Activated CD4-positive, alpha-beta T cell treated with anti-CD3 and anti-CD28 coated beads for 24 hours (primary cell): Measurements from ENCODE around the gene MOV10L1.
"Not testable (repeated sequence)": the region's sequence is repeated elsewhere in the genome, so short reads cannot be mapped to it uniquely, and the experiment has no call there.

ENCODE experiments used
- DNase-seq, 2 donors: peaks; one replicate each; pipeline ENCODE4 v3.0.0-alpha.2; 2020; ENCODE audit warnings: low read depth in 2 of 2

MOV10L1 gene

DNA sequence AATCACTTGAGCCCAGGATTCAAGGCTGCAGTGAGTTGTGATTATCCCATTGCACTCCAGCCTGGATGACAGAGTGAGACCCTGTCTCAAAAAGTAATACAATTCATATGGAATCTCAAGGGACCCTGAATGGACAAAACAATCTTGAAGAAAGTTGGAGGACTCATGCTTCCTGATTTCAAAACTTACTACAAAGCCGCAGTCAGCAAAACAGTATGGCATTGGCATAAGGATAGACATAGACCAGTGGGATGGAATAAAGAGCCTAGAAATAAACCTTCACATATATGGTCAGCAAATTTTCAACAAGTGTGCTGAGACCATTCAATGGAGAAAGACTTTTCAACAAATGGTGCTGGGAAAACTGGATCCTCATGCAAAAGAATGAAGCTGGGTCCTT lies 113.5 kb downstream of the MOV10L1 start:
- DNase-seq: no peak

DNA sequence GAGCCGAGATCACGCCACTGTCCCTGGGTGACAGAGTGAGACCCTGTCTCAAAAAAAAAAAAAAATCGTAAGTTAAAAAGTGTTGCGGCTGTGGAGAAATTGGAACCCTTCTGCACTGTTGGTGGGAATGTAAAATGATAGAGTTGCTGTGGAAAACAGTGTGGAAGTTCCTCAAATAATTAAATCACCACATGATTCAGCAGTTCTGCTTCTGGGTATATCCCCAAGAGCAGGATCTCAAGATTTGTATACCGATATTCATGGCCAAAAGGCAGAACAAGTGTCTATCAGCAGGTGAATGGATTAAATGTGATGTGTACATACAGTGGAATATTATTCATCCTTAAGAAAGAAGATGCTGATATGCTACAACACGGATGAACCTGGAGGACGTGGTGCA lies 114.8 kb downstream of the MOV10L1 start:
- DNase-seq: no peak

DNA sequence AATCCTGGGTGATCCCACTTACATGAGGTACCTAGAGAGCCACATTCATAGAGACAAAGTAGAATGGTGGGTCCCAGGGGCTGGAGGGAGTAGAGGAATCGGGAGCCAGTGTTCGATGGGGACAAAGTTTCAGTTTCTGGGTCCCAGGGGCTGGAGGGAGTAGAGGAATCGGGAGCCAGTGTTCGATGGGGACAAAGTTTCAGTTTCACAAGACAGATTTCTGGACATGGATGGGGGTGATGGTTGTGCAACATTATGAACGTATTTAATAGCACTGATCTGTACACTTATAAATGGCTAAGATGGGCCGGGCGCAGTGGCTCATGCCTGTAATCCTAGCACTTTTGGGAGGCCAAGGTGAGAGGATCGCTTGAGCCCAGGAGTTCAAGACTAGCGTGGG lies 115.2 kb downstream of the MOV10L1 start:
- DNase-seq: not testable (repeated sequence)

DNA sequence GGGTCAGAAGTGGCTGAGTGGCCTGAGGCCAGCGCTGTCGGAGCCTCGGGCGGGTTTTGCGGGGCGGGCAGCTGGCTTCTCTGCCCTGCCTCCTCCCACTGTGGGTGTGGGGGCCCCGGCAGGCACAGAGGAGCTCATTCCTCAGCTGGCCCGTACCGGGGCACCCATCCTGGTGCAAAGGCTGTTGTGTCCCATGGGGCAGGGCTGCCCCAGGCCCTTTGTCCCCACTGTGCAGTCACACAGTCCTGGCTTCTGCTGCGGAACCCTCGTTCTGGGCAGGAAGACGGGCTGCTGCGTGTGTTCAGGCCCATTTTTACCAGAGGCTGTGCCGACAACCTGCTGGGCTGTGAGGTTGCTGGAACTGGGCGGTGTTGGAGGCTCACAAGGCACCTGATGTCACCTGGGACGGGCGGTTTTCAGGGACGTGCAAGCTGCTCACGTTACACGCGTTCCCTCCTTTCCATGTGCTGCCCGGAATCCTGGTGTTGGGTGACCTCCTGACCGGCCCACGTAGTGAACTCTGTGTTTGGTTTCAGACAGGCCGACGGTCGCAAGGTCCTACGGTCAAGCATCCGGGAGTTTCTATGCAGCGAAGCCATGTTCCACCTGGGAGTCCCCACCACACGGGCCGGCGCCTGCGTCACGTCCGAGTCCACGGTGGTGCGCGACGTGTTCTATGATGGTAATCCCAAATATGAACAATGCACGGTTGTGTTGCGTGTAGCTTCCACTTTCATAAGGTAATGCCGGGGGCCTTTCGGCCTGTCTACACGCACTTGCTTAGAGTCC lies 116.2 kb downstream of the MOV10L1 start:
- no peak for DNase-seq

DNA sequence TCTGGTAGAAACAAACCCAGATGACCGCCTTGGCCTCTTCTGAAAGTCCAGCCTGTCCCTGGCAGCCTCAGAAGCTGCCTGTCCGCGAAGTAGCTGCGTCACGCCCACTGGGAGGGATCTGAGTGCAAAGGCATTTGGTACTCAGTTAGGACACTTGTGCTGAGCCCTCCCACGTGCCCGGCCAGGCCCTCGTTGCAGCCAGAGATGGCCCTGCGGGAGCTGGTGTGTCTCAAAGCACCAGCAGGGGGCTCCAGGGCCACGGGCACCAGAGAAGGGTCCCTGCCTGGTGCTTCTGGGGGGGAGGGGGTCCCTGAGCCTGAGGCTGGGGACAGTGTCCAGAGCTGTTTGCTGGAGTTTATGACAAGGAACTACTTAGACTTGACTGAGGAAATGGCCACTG lies 116.8 kb downstream of the MOV10L1 start:
- no peak for DNase-seq

DNA sequence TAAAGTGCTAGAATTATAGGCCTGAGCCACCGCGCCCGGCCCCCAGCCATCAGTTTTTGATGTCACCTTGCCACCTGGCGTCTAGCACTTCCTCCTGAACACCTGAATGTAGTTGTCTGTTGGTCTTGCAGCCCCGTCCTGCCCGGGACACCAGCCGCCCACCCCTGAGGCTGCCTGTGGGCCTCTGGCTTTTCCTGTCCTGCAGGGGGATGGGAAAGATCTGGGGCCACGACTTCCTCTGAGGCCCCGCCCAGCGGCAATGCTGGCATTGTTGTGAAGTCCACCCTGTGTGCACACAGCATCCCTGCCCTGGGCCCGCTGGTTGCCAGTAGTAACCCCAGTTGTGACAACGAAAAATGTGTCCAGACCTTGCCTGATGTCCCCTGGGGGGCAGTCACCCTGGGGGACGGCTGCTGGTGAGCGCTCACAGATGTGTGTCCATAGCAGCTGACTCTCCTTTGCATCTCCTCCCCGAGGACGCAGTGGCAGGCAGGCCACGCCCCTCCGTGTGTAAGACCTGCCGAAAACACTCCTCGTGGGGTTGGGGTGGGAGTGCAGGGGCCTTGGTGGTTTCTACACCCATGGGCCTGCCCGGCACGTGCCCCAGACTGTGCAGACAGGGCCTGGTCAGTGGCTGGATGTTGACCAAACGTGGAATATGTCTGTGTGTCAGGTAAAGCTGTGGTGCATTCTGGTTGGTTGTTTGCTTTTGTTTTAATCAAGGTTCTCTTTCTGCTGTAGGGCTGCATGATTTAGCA lies 117.8 kb downstream of the MOV10L1 start:
- DNase-seq: no peak

DNA sequence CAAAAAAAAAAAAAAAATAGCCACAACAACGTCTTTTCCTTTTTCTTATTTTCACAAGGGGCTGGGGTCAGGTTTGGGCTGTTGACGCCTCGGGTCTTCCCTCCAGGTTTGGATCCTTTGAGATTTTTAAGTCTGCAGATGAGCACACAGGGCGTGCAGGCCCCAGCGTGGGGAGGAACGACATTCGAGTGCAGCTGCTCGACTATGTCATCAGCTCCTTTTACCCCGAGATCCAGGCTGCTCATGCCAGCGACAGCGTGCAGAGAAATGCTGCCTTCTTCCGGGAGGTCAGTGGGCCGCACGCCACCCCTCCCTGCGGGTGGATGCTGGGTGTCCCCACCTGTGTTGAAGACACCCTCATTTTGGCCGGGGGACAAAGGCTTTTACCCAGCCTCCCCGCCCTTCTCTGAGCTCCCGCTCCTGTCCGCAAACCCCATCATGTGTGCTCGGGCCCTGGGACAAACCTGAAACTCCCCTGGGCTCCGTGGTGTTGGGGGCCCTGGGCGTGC lies 118.7 kb downstream of the MOV10L1 start:
- no peak for DNase-seq

DNA sequence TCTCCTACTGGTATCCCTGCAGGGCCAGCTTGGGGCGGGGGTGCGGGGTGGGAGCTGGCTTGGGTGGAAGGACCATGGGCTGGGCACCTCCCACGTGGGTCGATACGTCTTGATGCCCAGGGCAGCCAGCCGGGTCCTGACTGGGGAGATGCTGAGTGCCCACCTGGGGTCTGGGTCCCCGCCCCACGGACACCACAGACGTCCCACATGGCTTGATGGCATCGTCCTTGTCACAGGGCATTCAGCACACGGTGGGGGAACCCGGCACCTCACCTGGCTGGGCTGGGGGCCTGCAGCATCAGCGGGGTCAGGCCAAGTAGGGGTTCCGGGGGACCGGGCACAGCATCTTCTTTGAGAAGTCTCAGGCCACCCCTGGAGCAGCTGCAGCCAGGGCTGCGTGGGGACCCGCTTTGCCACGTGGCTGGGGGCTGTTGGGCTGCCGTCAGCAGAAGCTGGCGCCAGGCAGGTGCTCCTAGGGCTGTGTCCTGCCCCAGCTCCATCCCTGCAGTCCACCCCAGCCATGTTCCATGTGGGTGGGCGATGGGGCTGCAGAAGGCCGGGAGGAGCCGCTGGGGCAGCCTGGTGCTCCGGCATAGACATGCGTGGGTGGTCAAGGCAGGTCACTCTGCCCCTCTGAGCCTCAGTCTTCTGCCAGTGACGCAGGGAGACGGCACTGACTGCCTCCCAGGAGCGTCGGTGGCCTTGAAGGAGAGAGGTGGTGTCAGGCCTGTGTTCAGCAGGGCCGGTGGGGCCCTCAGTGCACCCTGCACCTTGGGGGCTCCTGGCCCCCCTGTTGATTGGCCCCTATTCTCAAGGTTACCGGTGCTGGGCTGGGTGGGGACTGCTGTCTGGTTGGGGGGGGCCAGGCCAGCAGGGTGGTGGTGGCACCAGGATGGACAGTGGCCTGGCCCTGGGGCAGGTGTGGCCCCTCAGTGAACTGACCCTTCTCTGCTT lies 119.4 kb downstream of the MOV10L1 start:
- no peak for DNase-seq

DNA sequence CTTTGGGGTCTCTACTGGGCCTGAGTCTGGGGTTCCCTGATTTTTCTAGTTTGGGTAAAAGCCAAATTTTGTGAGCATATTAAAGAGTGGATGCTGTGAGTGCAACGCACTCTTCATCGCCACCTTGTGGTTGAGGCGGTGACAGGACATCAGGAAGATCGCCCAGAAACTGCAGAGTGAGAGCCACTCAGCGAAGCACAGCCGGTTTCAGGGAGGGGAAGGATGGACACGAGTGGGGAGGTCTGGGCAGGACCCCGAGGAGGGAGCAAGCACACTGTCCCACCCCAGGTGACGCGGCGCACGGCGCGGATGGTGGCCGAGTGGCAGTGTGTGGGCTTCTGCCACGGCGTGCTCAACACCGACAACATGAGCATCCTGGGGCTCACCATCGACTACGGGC lies 120.1 kb downstream of the MOV10L1 start:
- DNase-seq: peak; percentile 53 to 58

DNA sequence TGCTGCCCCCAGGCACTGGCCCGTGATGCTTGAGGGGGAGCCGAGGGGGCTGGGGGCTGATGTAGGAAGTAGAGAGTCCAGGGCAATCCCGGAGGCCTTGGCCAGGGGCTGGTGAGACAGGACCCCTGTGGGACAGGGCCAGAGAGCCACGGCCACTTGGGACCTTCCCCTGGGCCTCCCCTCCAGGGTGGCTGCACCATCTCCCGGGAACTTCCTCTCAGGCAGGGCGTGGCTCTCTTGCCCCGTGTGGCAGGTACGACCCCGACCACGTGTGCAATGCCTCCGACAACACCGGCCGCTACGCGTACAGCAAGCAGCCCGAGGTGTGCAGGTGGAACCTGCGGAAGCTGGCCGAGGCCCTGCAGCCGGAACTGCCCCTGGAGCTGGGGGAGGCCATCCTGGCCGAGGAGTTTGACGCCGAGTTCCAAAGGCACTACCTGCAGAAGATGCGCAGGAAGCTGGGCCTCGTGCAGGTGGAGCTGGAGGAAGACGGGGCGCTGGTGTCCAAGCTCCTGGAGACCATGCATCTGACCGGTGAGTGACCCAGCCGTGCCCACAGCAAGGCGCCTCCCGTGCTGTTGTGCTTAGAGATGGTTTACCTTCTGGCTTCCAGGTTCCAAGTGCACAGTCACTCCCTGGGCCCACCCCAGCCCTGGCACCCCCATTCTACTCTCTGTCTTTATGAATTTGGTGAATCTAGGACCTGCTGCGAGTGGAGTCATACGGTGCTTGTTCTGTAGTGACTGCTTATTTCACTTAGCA lies 120.8 kb downstream of the MOV10L1 start:
- no peak for DNase-seq

DNA sequence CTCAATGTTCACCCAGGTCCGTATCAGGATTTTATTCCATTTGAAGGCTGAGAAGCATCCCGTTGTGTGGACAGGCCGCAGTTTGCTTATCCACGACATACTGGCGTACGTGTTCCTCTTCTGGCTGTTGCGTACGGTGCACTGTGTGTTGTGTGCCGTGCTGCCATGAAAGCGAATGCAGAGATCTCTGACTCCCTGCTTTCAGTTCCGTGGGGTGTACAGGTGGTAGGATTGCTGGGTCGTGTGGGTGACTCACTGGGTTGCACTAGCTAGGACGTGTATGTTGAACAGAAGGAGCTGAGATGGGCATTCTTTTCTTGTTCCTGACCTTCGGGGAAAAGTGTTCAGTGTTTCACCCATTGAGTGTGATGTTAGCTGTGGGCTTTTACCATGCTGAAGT lies 121.3 kb downstream of the MOV10L1 start:
- no peak for DNase-seq
